ENCODE measurements around the gene AMZ2.
"Not testable (repeated sequence)": the region's sequence is repeated elsewhere in the genome, so short reads cannot be mapped to it uniquely, and the experiment has no call there.

Gene AMZ2

GRCh38 chr17:68247445-68248198 lies at the start of gene AMZ2:
TSS of gene AMZ2 (plus strand) at chr17:68248043. CDS start at chr17:68250188, 2,145 bp downstream.
- DNase-seq (ENCODE audit: low spot score): peak; percentile 94
- Histone ChIP-seq H3K27ac (peak within 1 kb of the TSS; percentile 96 to 97), H3K4me3 (peak within 1 kb of the TSS; percentile 83)
- TF ChIP-seq CTCF (IDR thresholded peaks at IDR 0.05): no peak

- no peak for TF ChIP-seq CTCF (IDR thresholded peaks at IDR 0.05)
- Histone ChIP-seq H3K27ac (no peak overlapping the region), H3K4me3 (peak overlapping the region; percentile 61)
- no peak for DNase-seq (ENCODE audit: low spot score)
Observed at GRCh38 chr17:68198931-68199836, 48.7 kb upstream of the AMZ2 start.

GRCh38 chr17:68199837-68200688 lies 47.8 kb upstream of the AMZ2 start:
- no peak for DNase-seq (ENCODE audit: low spot score)
- Histone ChIP-seq H3K27ac (no peak overlapping the region), H3K4me3 (peak overlapping the region; percentile 61)
- TF ChIP-seq CTCF (IDR thresholded peaks at IDR 0.05): no peak

GRCh38 chr17:68200689-68201417 lies 47.0 kb upstream of the AMZ2 start:
- no peak for DNase-seq (ENCODE audit: low spot score)
- Histone ChIP-seq H3K27ac (no peak overlapping the region), H3K4me3 (peak overlapping the region; percentile 61)
- TF ChIP-seq CTCF (IDR thresholded peaks at IDR 0.05): peak; percentile 90

- not testable (repeated sequence) for H3K4me3 ChIP-seq; DNase-seq (ENCODE audit: low spot score); H3K27ac ChIP-seq
Observed at GRCh38 chr17:68201418-68201771, 46.4 kb upstream of the AMZ2 start.

GRCh38 chr17:68202321-68202720 lies 45.5 kb upstream of the AMZ2 start:
- H3K27ac ChIP-seq; H3K4me3 ChIP-seq; DNase-seq (ENCODE audit: low spot score): not testable (repeated sequence)

GRCh38 chr17:68204736-68205135 lies 43.1 kb upstream of the AMZ2 start:
- Histone ChIP-seq H3K4me3 (peak overlapping the region; percentile 99), H3K27ac (peak overlapping the region in 1 of 2 donors; percentile 63)
- DNase-seq (ENCODE audit: low spot score): no peak
- no peak for TF ChIP-seq CTCF (IDR thresholded peaks at IDR 0.05)

Measured in coronary artery (tissue), 2 donors.